ENCODE data around the gene GINS2.

DNA sequence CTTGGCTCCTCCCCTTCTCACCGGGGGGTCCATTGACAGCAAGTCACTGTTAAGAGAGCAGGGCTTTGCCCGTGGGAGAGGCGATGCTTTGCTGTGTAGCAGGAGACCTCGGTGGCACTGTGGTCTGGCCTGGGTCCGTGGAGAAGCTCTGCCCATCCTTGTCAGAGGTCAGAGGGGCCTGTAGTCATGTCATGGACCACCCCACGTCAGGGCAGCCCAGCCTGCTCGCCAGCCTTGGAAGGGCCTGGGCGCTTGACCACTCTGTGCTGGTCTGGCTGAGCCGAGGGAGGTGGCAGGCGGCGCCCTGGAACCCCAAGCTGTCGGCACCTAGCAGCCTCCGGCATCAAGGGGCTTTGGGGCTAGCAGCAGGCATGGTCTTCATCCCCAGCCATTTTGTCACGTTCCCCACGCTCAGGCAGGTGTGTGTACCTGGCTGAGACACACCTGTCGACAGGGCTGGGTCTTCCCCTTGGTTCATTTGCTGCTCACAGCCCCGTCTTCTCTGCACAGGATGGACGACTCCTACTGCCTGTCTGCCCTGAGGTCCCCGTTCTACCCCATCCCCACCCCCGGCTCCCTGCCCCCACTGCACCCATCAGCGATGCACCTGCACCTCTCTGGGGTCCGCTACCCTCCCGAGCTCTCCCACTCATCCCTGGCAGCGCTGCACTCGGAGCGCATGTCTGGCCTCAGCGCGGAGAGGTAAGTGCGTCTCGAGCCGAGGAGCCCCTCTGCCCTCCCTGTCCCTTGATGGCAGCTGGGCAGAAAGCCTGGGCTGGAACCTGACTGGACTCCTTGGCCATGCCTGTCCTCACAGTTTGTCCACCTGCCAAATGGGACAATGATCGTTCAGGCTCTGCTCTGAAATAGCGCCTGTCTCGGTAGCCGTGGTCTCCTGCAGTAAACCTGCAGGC, 33.3 kb downstream of the GINS2 start:
- TF ChIP-seq, protein P1, sequence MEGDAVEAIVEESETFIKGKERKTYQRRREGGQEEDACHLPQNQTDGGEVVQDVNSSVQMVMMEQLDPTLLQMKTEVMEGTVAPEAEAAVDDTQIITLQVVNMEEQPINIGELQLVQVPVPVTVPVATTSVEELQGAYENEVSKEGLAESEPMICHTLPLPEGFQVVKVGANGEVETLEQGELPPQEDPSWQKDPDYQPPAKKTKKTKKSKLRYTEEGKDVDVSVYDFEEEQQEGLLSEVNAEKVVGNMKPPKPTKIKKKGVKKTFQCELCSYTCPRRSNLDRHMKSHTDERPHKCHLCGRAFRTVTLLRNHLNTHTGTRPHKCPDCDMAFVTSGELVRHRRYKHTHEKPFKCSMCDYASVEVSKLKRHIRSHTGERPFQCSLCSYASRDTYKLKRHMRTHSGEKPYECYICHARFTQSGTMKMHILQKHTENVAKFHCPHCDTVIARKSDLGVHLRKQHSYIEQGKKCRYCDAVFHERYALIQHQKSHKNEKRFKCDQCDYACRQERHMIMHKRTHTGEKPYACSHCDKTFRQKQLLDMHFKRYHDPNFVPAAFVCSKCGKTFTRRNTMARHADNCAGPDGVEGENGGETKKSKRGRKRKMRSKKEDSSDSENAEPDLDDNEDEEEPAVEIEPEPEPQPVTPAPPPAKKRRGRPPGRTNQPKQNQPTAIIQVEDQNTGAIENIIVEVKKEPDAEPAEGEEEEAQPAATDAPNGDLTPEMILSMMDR (IDR thresholded peaks at IDR 0.05) = no peak
- no peak for TF ChIP-seq POLR2A (IDR thresholded peaks at IDR 0.05)

Data from vagina (tissue), 2 donors.